Measurements from ENCODE around the gene MIB2. TPM values are rescaled to one million over a fixed set of nuclear protein-coding genes. Genes with fewer than 3 reads are reported as not detected.
"Not testable (repeated sequence)": the region's sequence is repeated elsewhere in the genome, so short reads cannot be mapped to it uniquely, and the experiment has no call there.

Gene MIB2
- total RNA-seq, 1 donor from 2014 or later, result 45.7 TPM

GRCh38 chr1:1640711-1641461 is 25.6 kb downstream of the MIB2 start:
- FAIRE-seq; DNase-seq (ENCODE audit: low spot score in 2 of 2): not testable (repeated sequence)

- not testable (repeated sequence) for DNase-seq (ENCODE audit: low spot score in 2 of 2); FAIRE-seq
Measured at GRCh38 chr1:1646326-1646725, 31.0 kb downstream of the MIB2 start.

- DNase-seq (ENCODE audit: low spot score in 2 of 2); FAIRE-seq: not testable (repeated sequence)
Measured at GRCh38 chr1:1647567-1648241, 32.4 kb downstream of the MIB2 start.

GRCh38 chr1:1648265-1648664 is 33.0 kb downstream of the MIB2 start:
- not testable (repeated sequence) for DNase-seq (ENCODE audit: low spot score in 2 of 2); FAIRE-seq

GRCh38 chr1:1658583-1659549 is 43.6 kb downstream of the MIB2 start, which contains the start of gene CDK11B:
Gene CDK11B (minus strand): TSS chr1:1659004. CDS start chr1:1657485, 1,519 bp downstream.
- peak; percentile 89 to 92 for DNase-seq (ENCODE audit: low spot score in 2 of 2)
- FAIRE-seq, result not testable (repeated sequence)

GRCh38 chr1:1662392-1662791 is 47.1 kb downstream of the MIB2 start:
- FAIRE-seq; DNase-seq (ENCODE audit: low spot score in 2 of 2): not testable (repeated sequence)

GRCh38 chr1:1662830-1663560 is 47.7 kb downstream of the MIB2 start:
- FAIRE-seq; DNase-seq (ENCODE audit: low spot score in 2 of 2): not testable (repeated sequence)

- FAIRE-seq; DNase-seq (ENCODE audit: low spot score in 2 of 2): not testable (repeated sequence)
Measured at GRCh38 chr1:1664318-1664717, 49.0 kb downstream of the MIB2 start.

- DNase-seq (ENCODE audit: low spot score in 2 of 2), result peak in 1 of 2 donors; percentile 1
- FAIRE-seq, result no peak
Measured at GRCh38 chr1:1664941-1665814, 49.9 kb downstream of the MIB2 start.

- FAIRE-seq, result no peak
- no peak for DNase-seq (ENCODE audit: low spot score in 2 of 2)
Measured at GRCh38 chr1:1665815-1666251, 50.5 kb downstream of the MIB2 start.

- FAIRE-seq (no peak), DNase-seq (ENCODE audit: low spot score in 2 of 2) (no peak)
Measured at GRCh38 chr1:1666526-1666925, 51.2 kb downstream of the MIB2 start.

GRCh38 chr1:1669468-1670440 is 54.5 kb downstream of the MIB2 start:
- DNase-seq (ENCODE audit: low spot score in 2 of 2), result peak; percentile 8 to 14
- FAIRE-seq, result no peak

- DNase-seq (ENCODE audit: low spot score in 2 of 2), result peak in 1 of 2 donors; percentile 3
- FAIRE-seq, result no peak
Measured at GRCh38 chr1:1670866-1671265, 55.6 kb downstream of the MIB2 start.

GRCh38 chr1:1671365-1672119 is 56.2 kb downstream of the MIB2 start:
- peak; percentile 4 to 6 for DNase-seq (ENCODE audit: low spot score in 2 of 2)
- no peak for FAIRE-seq

- peak in 1 of 2 donors; percentile 4 for DNase-seq (ENCODE audit: low spot score in 2 of 2)
Measured at GRCh38 chr1:1672181-1672965, 57.1 kb downstream of the MIB2 start.

GRCh38 chr1:1674806-1675205 is 59.5 kb downstream of the MIB2 start:
- not testable (repeated sequence) for FAIRE-seq; DNase-seq (ENCODE audit: low spot score in 2 of 2)

More at GRCh38 chr1:1672181-1672965, 57.1 kb downstream of the MIB2 start:
- no peak for FAIRE-seq
